ENCODE results near the gene GNG7. TPM values are rescaled to one million over a fixed set of nuclear protein-coding genes. Genes with fewer than 3 reads are reported as not detected.
"Not testable (repeated sequence)": the region's sequence is repeated elsewhere in the genome, so short reads cannot be mapped to it uniquely, and the experiment has no call there.

The GNG7 gene
- total RNA-seq, 1 donor from 2014 or later = 0.09 TPM

- H3K36me3 Mint-ChIP-seq (ENCODE audit: low read depth) = peaks cover 34% of the 10 kb centered on the region
- DNase-seq = no peak
- peak overlapping the region; percentile 45 for H3K27ac Mint-ChIP-seq
- H3K4me1 Mint-ChIP-seq = peaks cover 27% of the 10 kb centered on the region
- peaks cover 15% of the 10 kb centered on the region for H3K27me3 Mint-ChIP-seq
- peak overlapping the region; percentile 100 for H3K4me3 Mint-ChIP-seq
- peaks cover 8% of the 10 kb centered on the region for H3K9me3 Mint-ChIP-seq
- intact Hi-C loops (cut with micrococcal nuclease) = loop anchor here (2.0 kb wide), 1 partner anchor 73 kb away; no protein-coding TSS in a partner anchor
Measured at GRCh38 chr19:2479556-2480194, 222.8 kb downstream of the GNG7 start.

GRCh38 chr19:2478756-2479555 lies 223.5 kb downstream of the GNG7 start:
- Mint-ChIP-seq H3K9me3 (peaks cover 7% of the 10 kb centered on the region), H3K27me3 (peaks cover 8% of the 10 kb centered on the region), H3K36me3 (ENCODE audit: low read depth) (peaks cover 33% of the 10 kb centered on the region), H3K4me1 (peaks cover 27% of the 10 kb centered on the region), H3K4me3 (peak overlapping the region; percentile 100), H3K27ac (peak overlapping the region; percentile 96)
- intact Hi-C loops (cut with micrococcal nuclease) = loop anchor here (2.0 kb wide), 1 partner anchor 74 kb away; no protein-coding TSS in a partner anchor
- DNase-seq = peak; percentile 92

- H3K4me1 Mint-ChIP-seq = peaks cover 27% of the 10 kb centered on the region
- peaks cover 30% of the 10 kb centered on the region for H3K36me3 Mint-ChIP-seq (ENCODE audit: low read depth)
- intact Hi-C loops (cut with micrococcal nuclease) = loop anchor here (2.0 kb wide), 1 partner anchor 74 kb away; no protein-coding TSS in a partner anchor
- H3K9me3 Mint-ChIP-seq = peaks cover 3% of the 10 kb centered on the region
- DNase-seq = peak; percentile 85
- H3K27ac Mint-ChIP-seq = peak overlapping the region; percentile 96
- peak overlapping the region; percentile 100 for H3K4me3 Mint-ChIP-seq
- peaks cover 5% of the 10 kb centered on the region for H3K27me3 Mint-ChIP-seq
Measured at GRCh38 chr19:2478278-2478755, 224.2 kb downstream of the GNG7 start.

- intact Hi-C loops (cut with micrococcal nuclease) = loop anchor here (2.0 kb wide), 1 partner anchor 75 kb away; no protein-coding TSS in a partner anchor
- Mint-ChIP-seq H3K36me3 (ENCODE audit: low read depth) (peaks cover 30% of the 10 kb centered on the region), H3K9me3 (peaks cover 3% of the 10 kb centered on the region), H3K27me3 (peaks cover 6% of the 10 kb centered on the region), H3K27ac (peak overlapping the region; percentile 96), H3K4me3 (peak overlapping the region; percentile 100), H3K4me1 (peaks cover 27% of the 10 kb centered on the region)
- DNase-seq = peak; percentile 80
Measured at GRCh38 chr19:2477732-2478191, 224.7 kb downstream of the GNG7 start.

GRCh38 chr19:2477141-2477710 lies 225.3 kb downstream of the GNG7 start:
- Mint-ChIP-seq H3K36me3 (ENCODE audit: low read depth) (peaks cover 30% of the 10 kb centered on the region), H3K27ac (peak overlapping the region; percentile 96), H3K9me3 (peaks cover 3% of the 10 kb centered on the region), H3K4me3 (peak overlapping the region; percentile 100), H3K4me1 (peaks cover 27% of the 10 kb centered on the region), H3K27me3 (peaks cover 7% of the 10 kb centered on the region)
- DNase-seq = peak; percentile 83
- intact Hi-C loops (cut with micrococcal nuclease) = no loop called here

GRCh38 chr19:2476451-2477140 lies 225.9 kb downstream of the GNG7 start:
- intact Hi-C loops (cut with micrococcal nuclease) = no loop called here
- Mint-ChIP-seq H3K36me3 (ENCODE audit: low read depth) (peaks cover 30% of the 10 kb centered on the region), H3K27ac (peak overlapping the region; percentile 96), H3K9me3 (peaks cover 3% of the 10 kb centered on the region), H3K27me3 (peaks cover 7% of the 10 kb centered on the region), H3K4me1 (peaks cover 27% of the 10 kb centered on the region), H3K4me3 (peak overlapping the region; percentile 100)
- peak; percentile 91 for DNase-seq

- Mint-ChIP-seq H3K4me3 (peak within 1 kb of the TSS; percentile 100), H3K9me3 (peaks cover 3% of the 10 kb centered on the region), H3K27me3 (peaks cover 5% of the 10 kb centered on the region), H3K27ac (peak within 1 kb of the TSS; percentile 96), H3K4me1 (peaks cover 27% of the 10 kb centered on the region), H3K36me3 (ENCODE audit: low read depth) (peaks cover 30% of the 10 kb centered on the region)
- peak; percentile 99 for DNase-seq
- intact Hi-C loops (cut with micrococcal nuclease) = loop anchor here (1.0 to 2.0 kb wide), 2 partner anchors 19 to 144 kb away; partner anchors contain the start of gene LMNB2
Measured at GRCh38 chr19:2475702-2476450, 226.6 kb downstream of the GNG7 start, which contains the start of gene GADD45B. Gene GADD45B (plus strand): TSS chr19:2476127. CDS start chr19:2476359, 232 bp downstream.

GRCh38 chr19:2475018-2475701 lies 227.3 kb downstream of the GNG7 start:
- Mint-ChIP-seq H3K9me3 (peaks cover 3% of the 10 kb centered on the region), H3K36me3 (ENCODE audit: low read depth) (peaks cover 30% of the 10 kb centered on the region), H3K4me1 (peaks cover 27% of the 10 kb centered on the region), H3K27ac (peak overlapping the region; percentile 96), H3K27me3 (peaks cover 5% of the 10 kb centered on the region), H3K4me3 (peak overlapping the region; percentile 100)
- peak; percentile 87 for DNase-seq
- intact Hi-C loops (cut with micrococcal nuclease) = loop anchor here (1.0 to 2.0 kb wide), 2 partner anchors 18 to 145 kb away; partner anchors contain the start of gene LMNB2

- Mint-ChIP-seq H3K4me3 (peak overlapping the region; percentile 100), H3K27ac (peak overlapping the region; percentile 96), H3K4me1 (peaks cover 24% of the 10 kb centered on the region), H3K36me3 (ENCODE audit: low read depth) (peaks cover 30% of the 10 kb centered on the region), H3K27me3 (peaks cover 5% of the 10 kb centered on the region), H3K9me3 (peaks cover 3% of the 10 kb centered on the region)
- peak; percentile 97 for DNase-seq
- intact Hi-C loops (cut with micrococcal nuclease) = loop anchor here (1.0 to 2.0 kb wide), 4 partner anchors 18 to 146 kb away; partner anchors contain the start of gene LMNB2
Measured at GRCh38 chr19:2474232-2475017, 228.1 kb downstream of the GNG7 start.

- H3K36me3 Mint-ChIP-seq (ENCODE audit: low read depth); H3K9me3 Mint-ChIP-seq; H3K27me3 Mint-ChIP-seq; DNase-seq; H3K4me3 Mint-ChIP-seq; intact Hi-C loops (cut with micrococcal nuclease): not testable (repeated sequence)
- Mint-ChIP-seq H3K4me1 (peaks cover 11% of the 10 kb centered on the region), H3K27ac (peak overlapping the region; percentile 75)
Measured at GRCh38 chr19:2469915-2470200, 232.6 kb downstream of the GNG7 start.

- intact Hi-C loops (cut with micrococcal nuclease) = no loop called here
- no peak overlapping the region for H3K4me3 Mint-ChIP-seq
Measured at GRCh38 chr19:2469102-2469914, 233.2 kb downstream of the GNG7 start.

More at GRCh38 chr19:2469102-2469914, 233.2 kb downstream of the GNG7 start:
- Mint-ChIP-seq H3K27ac (no peak overlapping the region), H3K27me3 (peaks cover 2% of the 10 kb centered on the region), H3K4me1 (peaks cover 10% of the 10 kb centered on the region), H3K9me3 (no peaks in the 10 kb centered on the region), H3K36me3 (ENCODE audit: low read depth) (no peaks in the 10 kb centered on the region)
- DNase-seq = peak; percentile 69

Data from activated CD4-positive, alpha-beta T cell treated with anti-CD3 and anti-CD28 coated beads, Interleukin-2, amount 10 ng/mL, durations not matched to agents 24 days and 14 days (primary cell).